HEK293 (cell line): ENCODE measurements around the gene DES.

Source experiments
- GFI1B ChIP-seq: fragments of 450-650 bp; formaldehyde crosslinking; IDR thresholded peaks from 2 replicates; pipeline ENCODE4 v1.5.1; 2016; ENCODE audit warnings: missing biosample characterization, missing genetic modification characterization
- SP2 ChIP-seq: fragments of 450-650 bp; formaldehyde crosslinking; IDR thresholded peaks from 2 replicates; pipeline ENCODE4 v1.5.1; 2016; ENCODE audit warnings: missing biosample characterization, missing genetic modification characterization
- ZNF133 ChIP-seq: fragments of 450-650 bp; formaldehyde crosslinking; IDR thresholded peaks from 2 replicates; pipeline ENCODE4 v1.5.1; 2016; ENCODE audit warnings: missing biosample characterization, missing genetic modification characterization
- ZNF621 ChIP-seq: fragments of 450-650 bp; formaldehyde crosslinking; IDR thresholded peaks from 2 replicates; pipeline ENCODE4 v1.5.1; 2017; ENCODE audit warnings: missing biosample characterization, missing genetic modification characterization
- ZNF791 ChIP-seq: fragments of 450-650 bp; formaldehyde crosslinking; IDR thresholded peaks from 2 replicates; pipeline ENCODE4 v1.5.1; 2016; ENCODE audit warnings: missing biosample characterization, missing genetic modification characterization
- ZNF792 ChIP-seq: fragments of 450-650 bp; formaldehyde crosslinking; IDR thresholded peaks from 2 replicates; pipeline ENCODE4 v1.5.1; 2016; ENCODE audit warnings: missing biosample characterization, missing genetic modification characterization
- TF ChIP-seq, protein P1 (sequence below): fragments of 450-650 bp; formaldehyde crosslinking; IDR thresholded peaks from 2 replicates; pipeline ENCODE4 v1.5.1; 2016; ENCODE audit warnings: missing biosample characterization, missing genetic modification characterization
- TF ChIP-seq, protein P2 (sequence below): fragments of 450-650 bp; formaldehyde crosslinking; IDR thresholded peaks from 2 replicates; pipeline ENCODE4 v1.5.1; 2016; ENCODE audit warnings: missing biosample characterization, missing genetic modification characterization

DNA sequence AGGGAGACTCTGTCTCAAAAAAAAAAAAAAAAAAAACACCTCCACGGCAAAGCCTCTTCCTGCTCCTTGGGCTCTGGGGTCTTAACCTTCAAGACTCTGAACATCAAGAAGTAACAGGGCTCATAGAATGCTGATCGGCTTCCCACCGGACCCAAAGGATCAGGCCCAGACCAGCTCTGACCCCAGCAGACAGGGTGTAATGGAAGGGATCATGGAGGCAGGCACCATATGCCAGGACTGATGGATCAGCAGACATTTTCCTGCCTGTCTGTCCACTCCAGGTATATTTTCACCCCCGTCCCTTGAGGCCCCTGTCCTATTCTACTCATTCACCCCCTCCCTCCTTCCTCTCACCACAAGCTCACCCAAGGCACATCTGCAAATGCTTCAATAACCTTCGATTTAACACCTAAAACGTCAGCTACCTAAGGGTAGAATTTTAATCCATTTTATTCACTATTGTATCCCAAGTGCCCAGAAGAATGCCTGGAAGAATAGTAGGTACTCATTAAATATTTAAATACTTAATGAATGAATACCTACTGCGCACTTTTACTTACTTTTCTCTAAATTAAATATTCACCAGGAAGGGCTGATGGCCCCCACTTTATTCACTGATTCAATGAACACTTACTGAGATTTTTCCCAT, 11.9 kb downstream of the DES start:
- TF ChIP-seq ZNF792 (tag by site-specific recombination) (no peak), ZNF791 (no peak), ZNF133 (tag by site-specific recombination) (no peak), GFI1B (tag by site-specific recombination) (no peak), ZNF621 (tag by site-specific recombination) (no peak), SP2 (no peak)
- TF ChIP-seq, protein P1, sequence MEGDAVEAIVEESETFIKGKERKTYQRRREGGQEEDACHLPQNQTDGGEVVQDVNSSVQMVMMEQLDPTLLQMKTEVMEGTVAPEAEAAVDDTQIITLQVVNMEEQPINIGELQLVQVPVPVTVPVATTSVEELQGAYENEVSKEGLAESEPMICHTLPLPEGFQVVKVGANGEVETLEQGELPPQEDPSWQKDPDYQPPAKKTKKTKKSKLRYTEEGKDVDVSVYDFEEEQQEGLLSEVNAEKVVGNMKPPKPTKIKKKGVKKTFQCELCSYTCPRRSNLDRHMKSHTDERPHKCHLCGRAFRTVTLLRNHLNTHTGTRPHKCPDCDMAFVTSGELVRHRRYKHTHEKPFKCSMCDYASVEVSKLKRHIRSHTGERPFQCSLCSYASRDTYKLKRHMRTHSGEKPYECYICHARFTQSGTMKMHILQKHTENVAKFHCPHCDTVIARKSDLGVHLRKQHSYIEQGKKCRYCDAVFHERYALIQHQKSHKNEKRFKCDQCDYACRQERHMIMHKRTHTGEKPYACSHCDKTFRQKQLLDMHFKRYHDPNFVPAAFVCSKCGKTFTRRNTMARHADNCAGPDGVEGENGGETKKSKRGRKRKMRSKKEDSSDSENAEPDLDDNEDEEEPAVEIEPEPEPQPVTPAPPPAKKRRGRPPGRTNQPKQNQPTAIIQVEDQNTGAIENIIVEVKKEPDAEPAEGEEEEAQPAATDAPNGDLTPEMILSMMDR (tag by site-specific recombination) = no peak
- TF ChIP-seq, protein P2, sequence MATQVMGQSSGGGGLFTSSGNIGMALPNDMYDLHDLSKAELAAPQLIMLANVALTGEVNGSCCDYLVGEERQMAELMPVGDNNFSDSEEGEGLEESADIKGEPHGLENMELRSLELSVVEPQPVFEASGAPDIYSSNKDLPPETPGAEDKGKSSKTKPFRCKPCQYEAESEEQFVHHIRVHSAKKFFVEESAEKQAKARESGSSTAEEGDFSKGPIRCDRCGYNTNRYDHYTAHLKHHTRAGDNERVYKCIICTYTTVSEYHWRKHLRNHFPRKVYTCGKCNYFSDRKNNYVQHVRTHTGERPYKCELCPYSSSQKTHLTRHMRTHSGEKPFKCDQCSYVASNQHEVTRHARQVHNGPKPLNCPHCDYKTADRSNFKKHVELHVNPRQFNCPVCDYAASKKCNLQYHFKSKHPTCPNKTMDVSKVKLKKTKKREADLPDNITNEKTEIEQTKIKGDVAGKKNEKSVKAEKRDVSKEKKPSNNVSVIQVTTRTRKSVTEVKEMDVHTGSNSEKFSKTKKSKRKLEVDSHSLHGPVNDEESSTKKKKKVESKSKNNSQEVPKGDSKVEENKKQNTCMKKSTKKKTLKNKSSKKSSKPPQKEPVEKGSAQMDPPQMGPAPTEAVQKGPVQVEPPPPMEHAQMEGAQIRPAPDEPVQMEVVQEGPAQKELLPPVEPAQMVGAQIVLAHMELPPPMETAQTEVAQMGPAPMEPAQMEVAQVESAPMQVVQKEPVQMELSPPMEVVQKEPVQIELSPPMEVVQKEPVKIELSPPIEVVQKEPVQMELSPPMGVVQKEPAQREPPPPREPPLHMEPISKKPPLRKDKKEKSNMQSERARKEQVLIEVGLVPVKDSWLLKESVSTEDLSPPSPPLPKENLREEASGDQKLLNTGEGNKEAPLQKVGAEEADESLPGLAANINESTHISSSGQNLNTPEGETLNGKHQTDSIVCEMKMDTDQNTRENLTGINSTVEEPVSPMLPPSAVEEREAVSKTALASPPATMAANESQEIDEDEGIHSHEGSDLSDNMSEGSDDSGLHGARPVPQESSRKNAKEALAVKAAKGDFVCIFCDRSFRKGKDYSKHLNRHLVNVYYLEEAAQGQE (tag by site-specific recombination) = no peak
